Stimulated activated CD4-positive, alpha-beta T cell treated with anti-CD3 and anti-CD28 coated beads, Interleukin-15, amount 100 ng/mL, for 1 hour (primary cell): ENCODE results near the gene SUN2.

Experiments used
- DNase-seq, 2 donors: peaks; one replicate each; pipeline ENCODE4 v3.0.0-alpha.2; 2020; ENCODE audit warnings: low read depth in 1 of 2, low spot score in 1 of 2

SUN2 gene

DNA sequence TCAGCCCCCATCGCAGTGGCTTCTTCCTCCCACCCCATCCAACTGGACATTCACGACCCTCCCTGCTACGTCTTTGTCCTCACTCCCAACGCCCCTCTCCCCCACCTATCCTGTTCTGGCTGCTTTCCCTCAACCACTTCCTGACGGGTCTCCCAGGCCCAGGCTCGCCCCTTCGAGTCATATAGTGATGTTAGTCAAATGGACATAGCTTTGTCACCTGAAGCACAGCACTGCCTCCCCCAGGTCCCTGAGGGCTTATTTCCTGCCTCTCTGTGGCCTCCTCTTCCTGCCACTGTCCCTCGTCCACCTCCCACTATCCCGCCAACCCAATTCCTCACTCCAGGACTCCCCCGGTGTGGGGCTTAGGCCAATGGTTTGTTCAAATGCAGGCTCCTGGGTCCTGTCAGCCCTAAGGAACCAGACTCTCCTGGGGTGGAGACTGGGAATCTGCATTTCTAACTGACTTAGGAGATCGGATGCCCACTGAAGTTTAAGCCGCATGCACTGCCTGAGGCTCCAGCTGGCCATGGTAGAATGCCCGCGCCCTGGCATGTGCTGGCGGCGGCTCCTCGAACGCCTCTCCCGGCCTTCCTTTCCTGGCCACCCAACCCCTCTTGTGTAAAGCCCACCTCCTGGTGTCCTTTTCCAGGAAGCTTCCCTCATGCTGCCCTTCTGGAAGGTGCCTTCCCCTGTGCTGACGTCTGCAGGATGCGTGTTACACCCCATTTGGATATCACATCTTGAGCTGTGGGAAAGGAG, 18.3 kb downstream of the SUN2 start:
- DNase-seq, result no peak

DNA sequence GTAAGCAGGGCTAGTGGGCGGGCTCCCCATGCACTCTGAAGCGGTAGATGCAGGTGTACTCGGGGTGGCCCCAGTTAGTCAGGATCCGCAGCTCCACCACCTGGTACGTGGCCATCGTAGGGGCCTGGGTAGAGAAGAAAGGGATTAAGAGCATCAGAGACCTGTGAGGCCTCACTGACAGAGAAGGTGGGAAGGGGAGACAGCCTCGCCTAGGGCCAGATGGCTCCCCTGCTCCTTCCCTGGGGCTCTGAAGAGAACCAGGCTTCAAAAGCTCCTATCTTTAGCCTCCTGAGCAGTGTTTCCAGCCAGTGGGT, 19.6 kb downstream of the SUN2 start:
- no peak for DNase-seq

DNA sequence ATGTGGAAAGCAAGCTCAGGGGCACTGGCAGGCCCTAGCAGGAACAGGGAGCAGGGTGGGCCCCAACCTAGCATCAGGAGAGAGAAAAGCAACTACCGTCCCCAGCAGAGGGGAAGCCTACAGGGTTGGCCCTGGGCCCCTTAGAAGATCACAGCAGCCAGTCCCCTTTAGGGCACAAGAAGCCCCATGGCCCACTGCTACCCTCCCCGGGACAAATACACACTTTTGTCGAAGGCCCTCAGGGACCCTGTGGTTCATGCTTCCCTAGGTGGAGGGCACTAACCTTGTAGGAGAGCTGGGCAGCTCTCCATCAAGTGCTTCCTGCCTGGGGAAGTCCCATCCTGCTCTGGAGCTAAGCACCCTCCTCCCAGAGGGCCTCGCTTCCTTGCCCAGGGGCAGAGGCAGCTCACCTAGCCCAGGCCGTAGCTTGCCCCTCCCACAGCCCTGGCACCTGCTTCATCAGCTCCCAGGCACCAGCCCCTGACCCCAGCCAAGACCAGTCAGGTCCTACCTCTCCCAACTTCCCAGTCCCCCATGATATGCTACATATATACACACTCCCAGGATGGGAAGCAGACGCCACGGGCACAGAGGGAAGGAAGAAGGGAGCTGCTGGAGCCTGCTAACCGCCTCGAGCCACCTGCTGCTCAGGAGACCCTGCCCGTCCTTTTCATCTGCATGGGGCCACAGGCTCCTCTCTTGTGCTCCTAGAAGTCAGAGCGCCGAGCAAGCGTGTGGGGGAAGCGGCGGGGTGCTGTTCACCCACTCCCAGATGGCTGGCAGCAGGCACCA, 20.1 kb downstream of the SUN2 start:
- DNase-seq, result no peak

DNA sequence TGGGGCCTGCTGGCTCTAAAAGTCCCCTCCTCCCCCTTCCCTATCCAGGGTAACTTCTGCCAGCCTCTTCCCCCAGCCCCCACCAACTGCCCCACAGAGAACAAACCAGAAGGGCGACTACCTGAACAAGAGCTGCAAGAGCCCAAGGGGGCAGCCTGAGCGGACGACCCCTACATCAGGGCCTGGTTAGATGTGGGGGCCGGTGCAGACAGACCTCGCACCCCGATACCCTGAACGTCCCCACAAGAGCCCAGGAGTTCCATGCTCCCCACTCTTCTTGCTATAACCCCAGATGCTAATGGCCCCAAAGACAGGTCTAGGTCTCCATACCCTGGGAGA, 20.7 kb downstream of the SUN2 start:
- DNase-seq, result no peak

DNA sequence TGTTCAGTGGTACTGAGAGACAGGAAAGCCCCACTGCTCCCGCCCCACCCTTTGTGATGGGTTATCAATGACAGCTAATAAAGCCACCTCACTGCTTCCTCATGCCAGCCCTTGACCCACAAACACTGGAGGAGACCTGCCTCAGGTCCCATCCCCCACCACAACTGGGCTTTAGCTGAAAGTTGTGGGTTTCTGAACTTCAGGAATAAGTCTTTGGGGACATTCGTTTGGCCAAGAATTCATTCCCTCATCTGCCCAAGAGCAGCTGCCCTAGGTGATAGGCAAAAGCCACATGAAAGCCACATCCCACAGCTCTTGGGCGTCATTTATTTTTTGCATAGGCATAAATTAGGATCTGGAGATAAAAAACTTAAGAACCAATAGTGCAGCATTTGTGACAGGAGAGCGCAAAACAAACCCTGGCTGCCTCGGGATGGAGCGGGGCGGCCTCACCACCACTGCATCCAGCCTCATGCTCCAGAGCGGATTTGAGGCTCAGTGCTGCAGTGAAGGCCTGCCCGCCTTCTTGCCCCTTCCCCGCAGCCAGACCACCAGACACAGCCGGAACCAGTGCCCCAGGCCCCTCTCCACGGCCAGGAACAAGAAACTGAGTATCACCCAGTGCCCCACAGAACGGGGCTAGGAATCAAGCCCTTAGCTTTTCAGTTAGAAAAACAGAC, 21.2 kb downstream of the SUN2 start:
- no peak for DNase-seq

DNA sequence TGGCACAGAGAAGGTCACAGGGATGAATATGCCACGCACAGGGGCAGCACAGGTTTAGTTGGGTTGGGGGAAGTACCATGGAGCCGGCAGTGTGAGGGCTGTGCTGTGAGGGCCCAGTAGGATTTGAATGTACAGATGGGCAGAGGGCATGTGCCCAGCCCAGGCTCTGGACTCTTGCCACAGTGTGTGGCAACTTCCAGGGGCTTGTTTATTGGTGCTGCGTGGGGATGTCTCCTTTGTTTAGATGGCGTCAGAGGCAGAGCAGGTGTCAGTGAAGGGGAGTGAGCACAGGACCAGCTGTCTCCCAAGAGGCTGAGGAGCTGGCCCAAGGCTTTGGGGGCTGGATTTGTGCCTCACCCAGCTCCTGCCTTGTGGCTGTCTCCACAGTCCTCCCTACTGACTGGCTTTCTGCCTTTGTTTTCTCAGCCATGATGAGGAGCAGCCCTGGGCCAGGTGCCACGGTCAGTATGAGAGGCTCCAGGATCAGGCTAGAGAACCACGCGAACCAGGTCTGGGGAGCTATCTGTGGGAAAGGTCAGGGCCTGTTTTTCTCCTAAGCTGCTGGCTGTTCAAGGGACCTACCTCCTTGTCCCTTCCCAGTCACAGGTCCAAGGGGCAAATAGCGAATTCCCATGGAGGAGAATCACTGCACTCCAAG, 21.9 kb downstream of the SUN2 start:
- DNase-seq, result no peak

DNA sequence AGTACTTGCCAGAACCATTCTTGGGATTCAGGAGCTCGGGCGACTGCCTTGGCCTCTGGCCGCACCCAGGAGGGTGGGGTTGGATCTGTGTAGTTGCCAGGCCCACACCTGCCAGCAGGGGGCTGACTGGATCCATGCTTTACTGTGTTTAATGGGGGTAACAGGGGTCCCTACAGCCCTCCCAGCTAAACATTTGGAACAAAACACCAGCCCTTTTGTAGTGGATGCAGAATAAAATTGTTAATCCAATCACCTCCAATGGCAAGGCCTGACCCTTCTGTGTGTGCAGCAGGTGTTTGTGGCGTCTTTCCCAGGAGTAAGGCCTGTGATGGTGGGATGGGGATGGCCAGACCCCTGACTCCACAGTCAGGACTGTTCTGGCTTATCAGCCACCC, 22.5 kb downstream of the SUN2 start:
- peak in 1 of 2 donors; percentile 34 for DNase-seq

DNA sequence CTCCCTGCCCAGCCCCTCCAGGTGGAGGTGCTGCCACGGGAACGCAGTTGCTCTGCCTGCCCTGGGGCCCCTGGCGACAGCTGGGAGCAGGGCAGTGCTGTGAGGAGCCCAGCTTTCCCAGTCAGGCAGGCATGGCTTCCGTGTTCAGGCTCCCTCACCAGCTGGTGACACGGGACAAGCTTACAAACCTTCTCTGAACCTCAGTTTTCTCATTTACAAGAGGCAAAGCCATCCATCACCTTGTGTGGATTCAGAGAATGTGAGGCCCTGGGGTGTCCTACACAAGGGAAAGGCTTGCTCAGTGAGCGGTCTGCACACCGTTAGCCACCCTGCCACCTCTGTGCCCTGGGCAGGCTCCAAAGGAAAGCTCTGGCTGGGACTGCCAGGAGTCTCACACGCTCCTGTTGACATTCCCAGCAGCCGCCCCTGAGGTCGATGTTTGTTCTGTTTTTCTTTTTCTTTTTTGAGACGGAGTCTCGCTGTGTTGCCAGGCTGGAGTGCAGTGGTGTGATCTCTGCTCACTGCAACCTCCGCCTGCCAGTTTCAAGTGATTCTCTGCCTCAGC, 23.5 kb downstream of the SUN2 start:
- DNase-seq, result no peak

DNA sequence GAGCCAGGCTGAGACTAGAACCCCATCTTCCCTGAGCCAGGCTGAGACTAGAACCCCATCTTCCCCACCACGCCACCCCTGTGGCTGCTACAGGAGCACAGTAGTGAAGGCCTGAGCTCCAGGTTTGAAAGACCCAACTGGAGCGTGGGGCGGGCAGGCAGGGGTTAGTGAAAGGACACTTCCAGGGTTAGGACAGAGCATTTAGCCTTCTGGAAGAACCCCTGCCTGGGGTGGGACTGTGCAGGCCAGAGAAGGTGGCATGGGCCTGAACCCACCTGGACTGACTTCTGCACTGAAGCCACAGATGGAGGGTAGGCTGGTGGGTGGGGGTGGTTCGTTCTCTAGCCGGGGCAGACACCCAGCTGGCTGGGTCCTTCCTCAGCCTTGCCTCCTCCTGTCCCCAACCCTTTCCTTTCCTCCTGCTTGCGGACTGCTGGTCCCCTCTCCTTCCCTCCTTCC, 24.1 kb downstream of the SUN2 start:
- DNase-seq, result no peak

DNA sequence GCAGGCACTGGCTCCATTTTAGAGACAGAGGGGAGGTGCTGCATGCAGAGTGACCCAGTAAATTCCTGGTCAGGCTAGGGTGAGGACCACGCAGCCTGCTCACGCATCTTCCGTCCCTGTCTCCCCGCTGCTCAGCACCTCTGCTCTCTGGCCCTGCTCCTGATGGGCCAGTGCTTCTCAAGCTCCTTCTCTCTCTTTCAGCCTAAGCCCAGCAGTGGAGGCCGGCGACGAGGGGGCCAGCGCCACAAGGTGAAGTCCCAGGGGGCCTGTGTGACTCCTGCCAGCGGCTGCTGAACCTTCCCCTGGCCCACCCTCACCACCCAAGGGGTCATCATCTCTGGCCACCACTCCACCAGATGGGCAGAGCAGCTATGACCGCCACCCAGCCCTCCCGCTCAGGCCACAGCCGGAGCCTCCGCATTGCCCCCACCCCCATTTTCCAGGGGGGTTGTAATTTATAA, 25.4 kb downstream of the SUN2 start:
- DNase-seq, result no peak

DNA sequence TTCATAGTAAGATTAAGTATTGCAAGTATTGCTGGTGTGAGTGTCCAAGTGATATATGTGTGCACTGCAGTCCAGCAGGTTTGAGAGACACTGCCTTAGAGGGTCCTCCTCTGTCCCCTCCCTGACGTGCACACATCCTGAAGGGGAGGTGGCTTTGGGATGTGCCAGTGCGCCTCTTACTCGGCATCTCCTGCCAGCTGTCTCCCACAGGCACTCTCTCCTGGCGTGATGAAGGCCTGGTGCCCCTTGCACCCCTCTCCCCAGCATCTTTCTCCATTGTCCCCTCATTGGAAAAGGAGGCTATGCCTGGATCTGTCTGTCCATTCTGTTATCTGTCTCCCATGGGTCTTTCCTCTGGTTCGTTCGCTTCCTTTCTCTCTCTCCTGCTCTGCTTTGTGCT, 25.9 kb downstream of the SUN2 start:
- no peak for DNase-seq

DNA sequence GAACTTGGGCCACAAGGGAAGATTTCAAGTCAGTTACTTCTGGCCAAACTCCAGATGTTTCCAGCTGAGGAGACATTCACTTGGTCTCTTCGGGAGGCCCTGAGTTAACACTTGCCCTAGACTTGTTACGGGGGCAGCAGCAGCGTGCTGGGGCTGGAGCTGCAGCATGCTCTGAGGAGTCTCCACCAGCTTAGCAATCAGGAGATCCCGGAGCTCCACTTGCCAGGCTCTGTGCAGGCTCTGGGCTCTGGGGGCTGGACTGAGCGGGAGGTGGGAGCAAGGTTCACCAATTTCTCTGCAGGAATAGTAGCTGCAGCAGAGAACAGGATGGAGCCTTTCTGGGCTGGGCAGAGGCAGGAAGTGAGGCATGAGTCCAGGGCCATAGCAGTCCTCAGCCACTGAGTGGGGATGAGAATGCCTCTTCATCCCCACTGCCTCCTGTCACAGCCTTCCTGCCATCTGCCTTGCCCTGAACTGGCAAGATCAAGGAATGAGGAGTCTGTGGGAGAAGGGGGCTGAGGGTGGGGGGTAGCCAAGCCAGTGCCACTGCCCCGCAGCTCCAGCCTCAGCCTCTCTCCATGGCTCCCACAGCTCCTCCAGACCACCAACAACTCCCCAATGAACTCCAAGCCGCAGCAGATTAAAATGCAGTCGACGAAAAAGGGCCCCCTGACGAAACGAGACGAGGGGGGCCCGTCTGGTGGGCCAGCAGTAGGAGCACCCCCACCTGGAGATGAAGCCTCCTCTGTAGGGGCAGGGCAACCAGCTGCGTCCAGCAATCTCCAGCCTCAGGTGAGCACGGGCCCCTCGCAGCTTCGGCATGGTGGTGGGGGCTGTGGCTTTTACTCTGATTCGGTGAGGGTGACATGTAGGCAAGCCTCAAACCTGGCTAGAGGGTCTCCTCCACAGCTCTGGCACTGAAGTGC, 26.7 kb downstream of the SUN2 start:
- DNase-seq, result no peak

DNA sequence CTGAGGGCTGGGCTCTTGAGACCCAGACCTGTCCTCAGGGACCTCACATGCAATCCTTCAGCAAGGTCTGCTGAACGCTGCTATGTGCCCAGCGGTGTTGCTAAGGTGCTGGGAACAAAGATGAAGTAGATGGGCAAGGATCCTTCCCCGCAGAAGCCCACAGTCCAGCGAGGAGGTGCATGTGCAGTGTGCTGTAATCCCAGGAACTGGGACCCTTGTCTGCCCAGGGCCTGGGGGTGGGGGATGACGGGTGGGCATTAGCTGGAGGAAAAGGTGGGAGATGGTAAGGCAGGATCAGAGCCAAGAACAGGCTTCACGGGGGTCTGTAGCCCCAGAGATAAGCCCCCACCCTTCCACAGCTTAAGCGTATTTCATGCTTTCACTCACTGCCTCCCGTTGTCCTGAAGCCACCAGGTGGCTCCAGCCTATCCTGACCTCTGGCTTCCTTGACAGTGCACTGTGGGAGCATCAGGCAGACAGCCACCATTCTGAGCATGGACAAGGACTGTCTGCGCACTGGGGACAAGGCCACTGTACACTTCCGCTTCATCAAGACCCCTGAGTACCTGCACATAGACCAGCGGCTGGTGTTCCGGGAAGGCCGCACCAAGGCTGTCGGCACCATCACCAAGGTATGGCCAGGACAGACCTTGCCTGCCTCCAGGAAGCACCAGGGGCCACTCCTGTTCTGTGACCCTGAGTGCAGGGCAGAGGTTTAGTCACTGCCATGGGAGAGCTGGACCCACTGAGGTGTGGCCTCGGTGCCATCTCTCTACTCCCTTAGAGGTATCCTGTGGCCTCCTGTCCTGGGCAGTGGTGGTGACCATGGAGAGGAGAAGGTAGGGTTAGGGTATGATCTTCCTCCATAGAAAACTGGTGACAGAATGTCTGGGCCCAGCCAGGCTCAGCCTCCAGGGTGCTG, 28.0 kb downstream of the SUN2 start:
- no peak for DNase-seq

DNA sequence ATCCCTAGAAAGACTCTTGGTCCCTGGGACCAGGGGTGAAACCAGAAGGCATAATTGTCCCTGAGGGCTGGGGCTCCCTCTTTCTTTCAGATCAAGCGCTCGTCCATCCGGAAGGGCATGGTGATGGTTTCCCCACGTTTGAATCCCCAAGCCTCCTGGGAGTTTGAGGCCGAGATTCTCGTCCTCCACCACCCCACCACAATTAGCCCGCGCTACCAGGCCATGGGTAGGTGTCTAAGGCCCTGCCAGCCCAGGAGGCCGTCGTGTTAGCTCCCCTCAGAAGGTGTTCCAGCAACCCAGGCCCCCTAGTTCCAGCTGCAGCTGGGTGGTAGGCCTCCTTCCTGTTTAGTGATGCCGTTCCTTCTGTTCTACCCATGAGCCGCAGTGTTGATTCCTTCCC, 28.7 kb downstream of the SUN2 start:
- no peak for DNase-seq

DNA sequence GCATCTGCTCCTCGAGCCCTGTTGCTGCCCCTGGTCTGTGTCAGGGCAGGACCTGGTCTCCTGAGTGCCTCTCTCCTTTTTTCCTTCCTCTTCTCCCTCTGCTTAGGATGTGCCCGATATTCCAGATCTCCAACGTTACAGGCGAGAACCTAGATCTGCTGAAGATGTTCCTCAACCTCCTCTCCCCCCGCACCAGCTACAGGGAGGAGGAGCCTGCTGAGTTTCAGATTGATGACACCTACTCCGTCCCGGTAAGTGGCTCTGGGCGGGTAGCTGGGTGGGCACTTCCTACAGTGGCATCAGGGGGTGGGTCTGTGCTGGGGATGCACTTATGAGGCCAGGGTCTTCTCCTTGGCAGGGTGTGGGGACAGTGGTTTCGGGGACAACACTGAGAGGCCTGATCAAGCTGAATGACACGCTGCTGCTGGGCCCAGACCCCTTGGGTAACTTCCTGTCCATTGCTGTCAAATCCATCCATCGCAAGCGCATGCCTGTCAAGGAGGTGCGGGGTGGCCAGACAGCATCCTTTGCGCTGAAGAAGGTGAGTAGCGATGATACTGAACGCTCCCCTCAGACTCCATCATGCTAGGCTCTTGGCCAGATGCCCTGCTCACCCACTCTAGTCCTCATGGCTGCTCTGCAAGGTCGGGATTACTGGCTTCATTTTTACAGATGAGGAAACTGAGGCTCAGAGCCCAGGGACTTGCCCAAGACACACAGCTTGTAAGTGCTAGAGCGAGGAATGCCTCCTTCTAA, 29.7 kb downstream of the SUN2 start:
- DNase-seq, result no peak

DNA sequence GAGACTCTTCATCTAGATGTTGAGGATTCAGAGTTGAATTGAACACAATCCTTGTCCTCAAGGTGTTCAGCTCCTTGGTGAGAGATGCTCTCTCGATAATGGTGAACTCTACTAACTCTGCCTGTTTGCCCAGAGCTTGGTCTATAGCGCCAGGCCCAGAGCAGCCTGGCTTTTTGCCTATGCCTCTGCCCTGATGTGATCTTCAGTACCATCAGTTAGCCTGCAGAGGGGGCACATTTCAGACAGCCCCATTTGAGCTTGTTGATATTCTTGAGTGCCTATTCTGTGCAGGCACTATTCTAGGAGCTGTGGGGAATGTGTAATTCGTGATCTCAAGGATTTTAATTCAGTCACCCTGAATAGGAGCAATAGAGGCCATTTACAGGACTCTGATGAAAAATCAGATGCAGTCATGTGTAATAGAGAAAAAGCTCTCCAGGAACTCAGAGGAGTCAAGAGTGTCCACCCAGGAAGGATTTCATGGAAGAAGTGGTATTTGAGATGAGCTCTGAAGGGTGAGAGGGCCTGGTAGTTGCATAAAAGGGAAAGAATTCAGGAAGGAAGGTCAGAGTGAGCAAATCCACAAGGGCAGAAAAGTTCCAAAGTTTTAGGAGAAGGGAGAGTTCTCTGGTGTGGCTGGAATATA, 30.7 kb downstream of the SUN2 start:
- DNase-seq, result no peak

DNA sequence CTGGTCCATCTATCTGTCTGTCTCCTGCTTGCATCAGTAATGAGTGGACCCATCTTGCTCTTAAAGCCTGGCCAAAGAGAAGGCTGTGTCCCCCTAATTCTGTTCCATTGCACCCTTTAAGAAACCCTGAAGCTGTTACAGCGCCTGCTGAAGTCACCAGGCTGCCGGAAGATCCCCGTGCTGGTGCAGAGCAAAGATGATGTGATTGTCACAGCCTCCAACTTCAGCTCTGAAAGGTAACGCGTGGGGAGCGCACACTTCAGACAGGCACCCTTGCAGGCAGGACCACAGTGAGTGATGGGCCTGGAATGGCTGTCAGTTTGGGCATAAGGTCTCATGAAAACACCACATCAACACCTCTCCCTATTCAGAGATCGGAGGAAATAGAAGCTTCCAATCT, 31.6 kb downstream of the SUN2 start:
- no peak for DNase-seq

DNA sequence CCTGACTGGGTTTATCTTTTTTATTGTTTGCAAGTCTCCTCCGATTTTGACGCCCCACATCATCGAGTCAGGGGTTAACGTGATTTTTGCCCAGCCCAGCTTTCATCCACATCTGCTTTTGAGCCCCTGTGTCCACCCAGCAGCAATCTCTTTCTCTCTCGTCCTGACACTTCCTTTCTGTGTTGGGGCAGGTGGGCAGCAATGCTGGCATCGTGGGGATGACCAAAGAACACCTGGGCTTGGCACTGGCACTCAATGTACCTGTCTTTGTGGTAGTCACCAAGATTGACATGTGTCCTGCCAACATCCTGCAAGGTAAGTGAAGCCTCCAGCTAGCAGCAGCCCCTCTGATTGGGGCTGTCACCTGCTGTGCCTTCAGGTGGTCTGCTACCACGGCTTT, 34.2 kb downstream of the SUN2 start:
- no peak for DNase-seq
